Smooth muscle cell (in vitro differentiated cells): ENCODE measurements around the gene P3H1. TPM values are rescaled to one million over a fixed set of nuclear protein-coding genes. Genes with fewer than 3 reads are reported as not detected.
"Not testable (repeated sequence)": the region's sequence is repeated elsewhere in the genome, so short reads cannot be mapped to it uniquely, and the experiment has no call there.

Experiments used
- DNase-seq: peaks from one replicate; lab custom pipeline; 2025; ENCODE audit not compliant: unreplicated experiment; lab: John Stamatoyannopoulos, UW
- H2AFZ ChIP-seq: fragments of 200-600 bp; sonication (generic); 2 replicates; pipeline ENCODE4 v1.6.0; 2016; ENCODE audit warnings: antibody characterized with exemption, low read depth, mild to moderate bottlenecking
- H3F3A ChIP-seq: fragments of 200-600 bp; sonication (generic); 2 replicates; pipeline ENCODE4 v1.6.0; 2017; ENCODE audit warnings: antibody characterized with exemption, low read depth
- H3K27ac ChIP-seq: fragments of 200-600 bp; sonication (generic); 2 replicates; pipeline ENCODE4 v1.5.1; 2016; ENCODE audit warnings: low read depth, mild to moderate bottlenecking
- H3K27me3 ChIP-seq: fragments of 200-600 bp; sonication (generic); 2 replicates; pipeline ENCODE4 v1.6.1; 2016; ENCODE audit warnings: low read depth, mild to moderate bottlenecking
- H3K36me3 ChIP-seq: fragments of 200-600 bp; sonication (generic); 2 replicates; pipeline ENCODE4 v1.5.1; 2016; ENCODE audit warnings: low read depth
- H3K4me1 ChIP-seq: fragments of 200-600 bp; sonication (generic); 2 replicates; pipeline ENCODE4 v1.5.1; 2016; ENCODE audit warnings: low read depth
- H3K4me2 ChIP-seq: fragments of 200-600 bp; sonication (generic); 2 replicates; pipeline ENCODE4 v1.6.0; 2016; ENCODE audit warnings: mild to moderate bottlenecking
- H3K4me3 ChIP-seq: fragments of 200-600 bp; sonication (generic); 2 replicates; pipeline ENCODE4 v1.5.1; 2016; ENCODE audit warnings: mild to moderate bottlenecking
- H3K79me2 ChIP-seq: fragments of 200-600 bp; sonication (generic); 2 replicates; pipeline ENCODE4 v1.6.0; 2016; ENCODE audit warnings: low read depth, mild to moderate bottlenecking
- H3K9ac ChIP-seq: fragments of 200-600 bp; sonication (generic); 2 replicates; pipeline ENCODE4 v1.6.0; 2016; ENCODE audit warnings: low read depth
- H3K9me3 ChIP-seq: fragments of 200-600 bp; sonication (generic); replicated peaks from 2 replicates; pipeline ENCODE4 v1.5.1; 2016; ENCODE audit warnings: low read depth
- H4K20me1 ChIP-seq: fragments of 200-600 bp; sonication (generic); 2 replicates; pipeline ENCODE4 v1.6.0; 2016; ENCODE audit warnings: low read depth
- WGBS: methylation state at CpG from one replicate; pipeline ENCODE4 v1.1.7; 2016; ENCODE audit warnings: low lambda C conversion rate; 5-methylcytosine and 5-hydroxymethylcytosine counted together
- polyA plus RNA-seq: library from polyadenylated mRNA; unstranded; fragments of >200 nt; fragmentation: Nextera tagmentation; extraction: Ambion mirVana; gene quantifications from 2 replicates; pipeline ENCODE4 v1.2.1, GENCODE V29; 2016
- total RNA-seq: library from RNA; depleted of rRNA; stranded (reverse); fragments of >200 nt; gene quantifications from 2 replicates; pipeline ENCODE4 v1.2.3, GENCODE V29; 2014
- TF ChIP-seq, protein P1 (sequence below): fragments of 200-600 bp; sonication (generic); IDR thresholded peaks from 2 replicates; pipeline ENCODE4 v1.5.1; 2017; ENCODE audit warnings: borderline replicate concordance, mild to moderate bottlenecking, antibody characterized with exemption; ENCODE audit not compliant: insufficient read depth, poor library complexity, severe bottlenecking

P3H1 gene
- total and polyA plus RNA-seq, 2 experiments from 2014 or later, result 256 to 535 TPM

- Histone ChIP-seq H3K79me2 (peaks cover 31% of the 10 kb centered on the region), H3K4me1 (no peaks in the 10 kb centered on the region), H3K4me3 (no peak overlapping the region)
Observed at GRCh38 chr1:42713293-42713692, 53.5 kb downstream of the P3H1 start.

DNA sequence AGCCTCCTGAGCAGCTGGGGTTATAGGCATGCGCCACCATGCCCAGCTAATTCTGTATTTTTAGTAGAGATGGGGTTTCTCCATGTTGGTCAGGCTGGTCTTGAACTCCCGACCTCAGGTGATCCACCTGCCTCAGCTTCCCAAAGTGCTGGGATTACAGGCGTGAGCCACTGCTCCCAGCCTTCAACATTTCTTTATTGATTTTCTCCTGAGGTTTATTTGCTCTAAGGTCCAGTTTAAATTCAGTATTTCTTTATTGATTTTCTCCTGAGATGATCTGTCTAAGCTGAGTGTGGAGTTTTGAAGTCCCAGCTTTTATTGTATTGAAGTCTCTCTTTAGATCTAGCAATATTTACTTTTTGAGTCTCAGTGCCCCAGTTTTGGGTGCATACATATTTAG is 54.0 kb downstream of the P3H1 start:
- H3K79me2 ChIP-seq, result peaks cover 31% of the 10 kb centered on the region
- DNase-seq, H3K4me1 ChIP-seq, H2AFZ ChIP-seq, H3K4me2 ChIP-seq, H3K9me3 ChIP-seq, H3K4me3 ChIP-seq, H3F3A ChIP-seq, H3K9ac ChIP-seq, H4K20me1 ChIP-seq, H3K27ac ChIP-seq, H3K27me3 ChIP-seq: not testable (repeated sequence)
- 100% methylated on average over 3 of the region's 3 CpGs for WGBS
- peaks cover 20% of the 10 kb centered on the region for H3K36me3 ChIP-seq

More at GRCh38 chr1:42713293-42713692, 53.5 kb downstream of the P3H1 start:
- H3K27me3 ChIP-seq, result no peaks in the 10 kb centered on the region
- H3K9me3 ChIP-seq, result no peaks in the 10 kb centered on the region
- H3K9ac ChIP-seq, result no peak overlapping the region
- H4K20me1 ChIP-seq, result no peaks in the 10 kb centered on the region
- H3K4me2 ChIP-seq, result no peak overlapping the region
- no peak for DNase-seq
- H3K27ac ChIP-seq, result no peak overlapping the region
- TF ChIP-seq, protein P1, sequence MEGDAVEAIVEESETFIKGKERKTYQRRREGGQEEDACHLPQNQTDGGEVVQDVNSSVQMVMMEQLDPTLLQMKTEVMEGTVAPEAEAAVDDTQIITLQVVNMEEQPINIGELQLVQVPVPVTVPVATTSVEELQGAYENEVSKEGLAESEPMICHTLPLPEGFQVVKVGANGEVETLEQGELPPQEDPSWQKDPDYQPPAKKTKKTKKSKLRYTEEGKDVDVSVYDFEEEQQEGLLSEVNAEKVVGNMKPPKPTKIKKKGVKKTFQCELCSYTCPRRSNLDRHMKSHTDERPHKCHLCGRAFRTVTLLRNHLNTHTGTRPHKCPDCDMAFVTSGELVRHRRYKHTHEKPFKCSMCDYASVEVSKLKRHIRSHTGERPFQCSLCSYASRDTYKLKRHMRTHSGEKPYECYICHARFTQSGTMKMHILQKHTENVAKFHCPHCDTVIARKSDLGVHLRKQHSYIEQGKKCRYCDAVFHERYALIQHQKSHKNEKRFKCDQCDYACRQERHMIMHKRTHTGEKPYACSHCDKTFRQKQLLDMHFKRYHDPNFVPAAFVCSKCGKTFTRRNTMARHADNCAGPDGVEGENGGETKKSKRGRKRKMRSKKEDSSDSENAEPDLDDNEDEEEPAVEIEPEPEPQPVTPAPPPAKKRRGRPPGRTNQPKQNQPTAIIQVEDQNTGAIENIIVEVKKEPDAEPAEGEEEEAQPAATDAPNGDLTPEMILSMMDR, result no peak
- peaks cover 20% of the 10 kb centered on the region for H3K36me3 ChIP-seq
- no peaks in the 10 kb centered on the region for H3F3A ChIP-seq
- no peak overlapping the region for H2AFZ ChIP-seq

GRCh38 chr1:42703888-42704464 is 62.9 kb downstream of the P3H1 start:
- H3K36me3 ChIP-seq, result peaks cover 31% of the 10 kb centered on the region
- WGBS, result 94% methylated on average over 7 of the region's 7 CpGs
- no peak for DNase-seq

GRCh38 chr1:42700006-42700405 is 66.8 kb downstream of the P3H1 start:
- TF ChIP-seq, protein P1, result no peak
- Histone ChIP-seq H3K36me3 (peaks cover 37% of the 10 kb centered on the region), H3K9me3 (no peaks in the 10 kb centered on the region), H3K4me1 (no peaks in the 10 kb centered on the region), H3K79me2 (peaks cover 26% of the 10 kb centered on the region), H3K9ac (no peak overlapping the region), H3K27ac (no peak overlapping the region), H3K27me3 (no peaks in the 10 kb centered on the region), H4K20me1 (peaks cover 49% of the 10 kb centered on the region), H3K4me2 (no peak overlapping the region), H3K4me3 (no peak overlapping the region), H2AFZ (no peak overlapping the region), H3F3A (peaks cover 5% of the 10 kb centered on the region)
- no peak for DNase-seq

More at GRCh38 chr1:42703888-42704464, 62.9 kb downstream of the P3H1 start:
- Histone ChIP-seq H4K20me1 (peaks cover 19% of the 10 kb centered on the region), H2AFZ (no peak overlapping the region), H3K4me3 (no peak overlapping the region), H3K79me2 (peaks cover 7% of the 10 kb centered on the region), H3K4me1 (no peaks in the 10 kb centered on the region), H3K9ac (no peak overlapping the region), H3K27me3 (no peaks in the 10 kb centered on the region), H3K9me3 (no peaks in the 10 kb centered on the region), H3F3A (peaks cover 5% of the 10 kb centered on the region), H3K4me2 (no peak overlapping the region), H3K27ac (no peak overlapping the region)
- TF ChIP-seq, protein P1, result no peak
